GM19025 (cell line): ENCODE data around the gene GATA5.
"Not testable (repeated sequence)": the region's sequence is repeated elsewhere in the genome, so short reads cannot be mapped to it uniquely, and the experiment has no call there.

Experiments used
- ATAC-seq: cut with Tn5 transposase; IDR thresholded peaks from one replicate; pipeline ENCODE4 v1.9.1; 2021; ENCODE audit warnings: mild to moderate bottlenecking, low read depth, moderate library complexity; ENCODE audit not compliant: unreplicated experiment

Gene GATA5

GRCh38 chr20:62505337-62506045, 29.7 kb upstream of the GATA5 start:
- no peak for ATAC-seq

GRCh38 chr20:62504323-62504722, 28.5 kb upstream of the GATA5 start:
- no peak for ATAC-seq

DNA sequence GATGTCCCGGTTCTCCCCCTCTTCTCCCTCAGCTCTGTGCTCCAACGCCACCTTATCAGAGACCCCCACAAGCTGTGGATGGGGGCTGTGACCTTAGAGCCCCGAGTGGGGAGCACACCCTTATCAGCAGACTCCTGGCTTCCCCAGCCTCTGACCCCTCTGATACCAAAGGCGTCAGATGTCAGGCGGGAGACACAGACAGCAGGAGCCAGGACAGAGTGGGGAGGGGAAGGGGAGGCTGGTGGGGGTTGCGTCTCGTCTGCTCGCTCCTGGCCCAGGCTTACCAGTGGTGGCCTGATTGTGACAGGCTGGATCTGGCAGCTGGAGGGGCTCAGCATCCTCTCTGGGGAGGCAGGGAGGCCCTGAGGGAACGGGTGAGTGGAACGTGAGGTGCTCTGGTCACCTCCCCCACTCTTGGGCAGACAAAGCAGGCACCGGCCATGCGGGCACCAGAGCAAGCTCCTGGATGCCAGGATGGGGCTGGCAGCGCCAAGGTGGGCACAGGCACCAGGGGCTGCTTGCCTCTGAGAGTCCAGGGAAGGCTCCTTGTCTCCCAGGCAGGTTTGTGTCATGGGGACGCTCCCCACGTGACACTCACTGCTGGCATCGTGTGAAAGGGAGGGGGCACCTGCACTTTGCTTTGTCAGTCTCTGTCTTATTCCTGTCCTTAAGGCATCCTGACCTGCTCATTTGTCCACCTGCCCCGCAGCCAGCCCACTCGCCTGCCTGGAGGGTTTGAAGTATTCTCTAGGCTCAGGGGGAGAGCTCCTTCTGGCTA, 27.8 kb upstream of the GATA5 start:
- no peak for ATAC-seq

- ATAC-seq, result no peak
Measured at GRCh38 chr20:62502496-62503095, 26.8 kb upstream of the GATA5 start.

- peak; percentile 87 for ATAC-seq
Measured at GRCh38 chr20:62501801-62502495, 26.2 kb upstream of the GATA5 start.

- ATAC-seq, result no peak
Measured at GRCh38 chr20:62500237-62500864, 24.6 kb upstream of the GATA5 start.

- ATAC-seq, result no peak
Measured at GRCh38 chr20:62499758-62500236, 24.0 kb upstream of the GATA5 start.

GRCh38 chr20:62498874-62499273, 23.1 kb upstream of the GATA5 start:
- ATAC-seq, result no peak

GRCh38 chr20:62496568-62497218, 20.9 kb upstream of the GATA5 start:
- no peak for ATAC-seq

DNA sequence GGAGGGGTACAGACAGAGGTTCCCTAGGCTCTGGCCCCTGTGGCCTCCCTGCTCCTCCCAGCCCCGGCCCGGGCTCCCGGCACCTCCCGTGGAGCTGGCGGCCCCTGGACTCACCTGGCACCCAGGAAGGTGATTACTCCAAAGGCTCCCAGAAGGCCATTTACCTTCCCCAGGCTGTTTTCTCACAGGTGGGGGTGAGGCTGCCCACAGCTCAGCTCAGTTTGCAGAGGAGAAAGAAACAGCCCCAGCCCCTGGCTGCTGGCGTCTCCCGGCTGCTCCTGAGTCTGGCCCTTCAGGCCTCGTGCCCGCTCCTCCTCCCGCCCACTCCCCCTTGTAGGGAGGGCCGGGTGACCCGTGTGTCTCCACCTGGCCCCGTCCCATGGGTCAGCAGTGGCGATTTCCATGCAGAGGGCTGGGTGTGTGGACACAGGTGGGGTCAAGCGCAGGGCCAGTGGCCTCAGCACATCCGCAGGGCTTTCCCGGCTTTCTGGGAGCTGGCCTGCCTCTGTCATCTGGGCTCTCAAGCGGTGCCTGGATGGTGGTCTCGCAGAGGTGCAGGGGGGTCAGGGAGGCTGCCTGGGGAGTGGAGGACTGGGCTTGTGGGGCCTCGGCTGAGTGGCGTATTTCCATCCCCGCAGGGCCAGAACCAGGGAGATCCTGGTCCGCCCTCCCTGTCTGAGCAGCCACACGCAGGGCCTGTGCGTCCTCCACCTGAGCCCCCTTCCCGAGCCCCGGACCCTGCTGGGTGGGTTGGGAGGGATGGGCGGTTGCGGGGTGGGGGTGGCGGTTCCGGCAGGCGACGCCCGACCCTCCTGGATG, 20.2 kb upstream of the GATA5 start:
- ATAC-seq, result no peak

DNA sequence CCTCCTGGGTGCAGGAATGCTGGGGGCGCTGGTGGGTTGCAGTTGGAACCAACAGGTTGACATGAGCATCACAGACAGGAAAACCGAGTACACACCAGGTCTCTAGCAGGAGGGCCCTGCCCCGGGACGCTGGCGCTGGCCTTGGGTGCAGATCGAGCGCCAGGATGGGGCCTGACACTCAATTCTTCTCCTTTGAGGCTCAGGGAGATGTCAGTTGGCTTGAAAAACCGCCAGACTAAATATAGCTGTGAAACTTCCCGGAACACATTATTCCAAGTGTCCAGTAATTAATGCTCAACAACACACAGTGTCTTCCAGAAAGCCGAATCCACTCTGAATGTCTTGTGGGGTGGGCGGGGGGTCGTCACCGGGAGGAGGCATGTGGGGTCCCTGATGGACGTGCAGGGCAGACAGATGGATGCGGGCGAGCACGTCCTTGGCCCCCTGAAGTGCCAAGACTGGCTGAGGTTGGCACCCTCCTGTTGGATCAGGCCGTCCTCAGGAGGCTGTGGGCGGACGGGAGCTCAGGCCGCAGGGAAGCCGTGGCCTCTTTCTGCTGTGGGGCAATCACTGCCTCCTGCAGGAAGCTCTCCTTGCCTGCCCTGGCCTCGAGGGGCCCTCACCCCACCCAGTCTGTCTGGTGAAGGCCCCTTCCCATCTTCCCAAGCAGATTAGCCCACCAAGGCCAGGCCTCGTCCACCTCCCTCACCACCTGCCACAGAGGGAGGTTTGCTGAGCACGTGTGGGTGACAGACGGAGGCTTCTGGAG, 19.4 kb upstream of the GATA5 start:
- no peak for ATAC-seq

DNA sequence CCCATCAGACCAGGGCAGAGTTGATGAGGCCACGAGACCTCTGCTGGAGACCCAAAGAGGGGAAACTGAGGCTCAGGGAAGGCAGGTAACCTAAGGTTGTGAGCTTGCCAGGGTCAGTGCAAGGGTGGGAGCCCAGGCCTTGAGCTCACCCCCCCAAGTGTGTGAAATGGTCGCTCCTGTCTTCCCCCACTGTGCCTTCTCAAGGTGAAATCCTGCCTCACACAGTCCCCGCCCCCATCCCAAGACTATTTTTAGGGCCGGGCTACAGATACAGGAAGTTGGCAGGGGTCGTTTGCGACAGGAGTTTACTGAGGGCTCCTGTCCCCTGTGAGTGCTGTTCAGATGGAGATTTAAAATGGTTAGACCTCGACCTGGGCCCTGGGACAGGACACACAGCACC, 18.7 kb upstream of the GATA5 start:
- ATAC-seq, result no peak

DNA sequence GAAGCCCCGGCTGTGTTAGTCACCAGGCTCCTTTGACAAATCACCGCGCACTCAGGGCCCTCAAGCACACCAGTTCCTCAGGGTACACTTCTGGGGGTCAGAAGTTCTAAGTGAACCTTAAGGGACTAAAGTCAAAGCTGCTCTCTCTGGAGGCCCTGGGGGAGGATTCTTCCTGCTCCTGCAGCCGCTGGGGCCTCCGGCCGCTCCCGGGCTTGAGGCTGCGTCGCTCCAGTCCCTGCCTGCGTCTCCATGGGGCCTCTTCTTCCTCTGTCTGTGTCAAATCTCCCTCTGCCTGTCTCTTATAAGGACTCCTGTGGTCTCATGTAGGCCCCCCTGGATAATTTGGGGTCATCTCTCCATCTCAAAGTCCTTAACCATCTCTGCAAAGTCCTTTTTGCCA, 18.1 kb upstream of the GATA5 start:
- ATAC-seq, result no peak

- no peak for ATAC-seq
Measured at GRCh38 chr20:62493253-62493885, 17.6 kb upstream of the GATA5 start.

DNA sequence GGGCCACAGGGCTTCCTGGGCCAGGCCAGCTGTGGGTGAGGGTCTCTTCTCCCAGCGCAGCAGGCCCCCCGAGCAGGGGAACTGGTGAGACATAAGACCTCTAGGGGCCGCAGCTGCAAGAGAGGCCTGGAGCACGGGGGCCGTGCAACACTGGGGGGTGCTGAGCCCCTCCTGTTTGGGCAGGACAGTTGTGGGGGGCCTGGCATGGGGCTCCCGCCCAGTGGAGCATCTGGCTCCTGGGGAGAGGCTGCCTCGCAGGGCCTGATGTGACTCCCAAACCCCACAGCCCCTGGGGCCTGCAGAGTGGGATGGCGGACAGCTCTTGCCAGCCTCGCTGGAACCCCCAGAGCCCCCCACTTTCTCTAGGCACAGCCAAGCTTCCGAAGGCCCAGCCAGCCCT, 16.9 kb upstream of the GATA5 start:
- no peak for ATAC-seq

DNA sequence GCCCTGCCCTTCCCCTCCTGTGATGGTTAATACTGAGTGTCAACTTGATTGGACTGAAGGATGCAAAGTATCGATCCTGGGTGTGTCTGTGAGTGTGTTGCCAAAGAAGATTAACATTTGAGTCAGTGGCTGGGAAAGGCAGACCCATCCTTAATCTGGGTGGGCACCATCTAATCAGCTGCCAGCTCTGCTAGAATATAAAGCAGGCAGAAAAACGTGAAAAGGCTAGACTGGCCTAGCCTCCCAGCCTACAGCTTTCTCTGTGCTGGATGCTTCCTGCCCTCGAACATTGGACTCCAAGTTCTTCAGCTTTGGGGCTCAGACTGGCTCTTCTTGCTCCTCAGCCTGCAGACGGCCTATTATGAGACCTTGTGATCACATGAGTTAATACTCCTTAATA, 15.0 kb upstream of the GATA5 start:
- not testable (repeated sequence) for ATAC-seq

DNA sequence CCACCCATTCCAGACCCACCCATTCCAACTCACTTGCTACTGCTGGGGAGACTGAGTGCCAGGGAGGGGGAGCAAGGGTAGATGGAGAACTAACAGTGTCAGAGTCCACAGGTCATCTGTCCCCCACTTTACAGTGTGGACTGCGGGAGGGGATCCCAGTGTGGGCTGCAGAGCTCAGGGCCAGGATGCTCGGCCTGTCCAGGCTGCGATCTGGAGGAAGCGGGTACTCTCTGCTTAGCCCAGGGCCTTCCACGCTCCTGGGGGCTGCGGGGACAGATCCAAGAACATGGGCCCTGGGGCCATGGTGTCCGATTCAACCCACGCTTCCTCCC, 14.1 kb upstream of the GATA5 start:
- no peak for ATAC-seq
